ENCODE measurements around the gene RPS29.

GRCh38 chr14:49607583-49607982 lies 21.4 kb upstream of the RPS29 start:
- TF ChIP-seq CTCF (IDR thresholded peaks at IDR 0.05) = no peak
- no peak for TF ChIP-seq POLR2A (IDR thresholded peaks at IDR 0.05)
- no peak for TF ChIP-seq EP300 (IDR thresholded peaks at IDR 0.05)

All from ovary (tissue), 3 donors.